ENCODE data around the gene MTERF4.

MTERF4 gene

DNA sequence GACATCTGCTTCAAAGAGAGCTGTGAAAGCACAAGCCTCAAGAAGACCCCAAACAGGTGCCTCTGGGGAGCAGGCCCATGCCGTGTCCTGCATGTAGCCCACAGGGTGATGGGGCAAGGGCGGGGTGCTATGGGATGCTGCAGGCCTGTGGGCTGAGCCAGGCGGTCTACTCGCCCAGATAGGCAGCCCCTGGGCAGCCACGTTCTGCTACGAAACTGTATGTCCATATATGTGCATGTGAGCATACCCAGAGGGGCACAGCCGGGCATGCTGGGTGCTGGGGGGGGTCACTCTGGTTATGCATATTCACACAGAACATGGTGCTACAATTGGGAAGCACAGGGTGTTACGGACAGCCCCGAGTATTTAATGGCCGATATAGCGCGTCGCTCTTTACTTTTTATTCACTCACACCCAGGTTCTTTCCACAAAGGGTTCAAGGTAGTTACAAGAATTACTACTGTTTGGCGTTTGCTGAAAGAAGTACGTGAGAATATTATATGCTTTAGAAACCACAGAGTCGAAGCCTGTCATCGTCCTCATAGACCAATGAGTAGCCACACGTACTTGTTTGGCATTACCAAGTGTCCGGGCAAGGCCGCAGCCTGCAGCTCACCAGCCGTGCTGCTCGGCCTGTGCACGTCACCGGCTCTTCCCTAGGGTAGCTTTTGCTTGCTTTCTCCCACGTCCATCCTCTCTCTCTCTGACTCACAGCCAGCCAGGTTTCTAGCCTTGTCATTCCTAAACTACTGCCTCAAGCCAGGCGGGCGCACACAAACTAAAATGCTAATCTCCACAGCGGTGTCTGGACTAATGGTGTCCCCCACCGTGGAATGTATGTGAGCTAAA, 14.4 kb downstream of the MTERF4 start:
- no peak for DNase-seq

DNA sequence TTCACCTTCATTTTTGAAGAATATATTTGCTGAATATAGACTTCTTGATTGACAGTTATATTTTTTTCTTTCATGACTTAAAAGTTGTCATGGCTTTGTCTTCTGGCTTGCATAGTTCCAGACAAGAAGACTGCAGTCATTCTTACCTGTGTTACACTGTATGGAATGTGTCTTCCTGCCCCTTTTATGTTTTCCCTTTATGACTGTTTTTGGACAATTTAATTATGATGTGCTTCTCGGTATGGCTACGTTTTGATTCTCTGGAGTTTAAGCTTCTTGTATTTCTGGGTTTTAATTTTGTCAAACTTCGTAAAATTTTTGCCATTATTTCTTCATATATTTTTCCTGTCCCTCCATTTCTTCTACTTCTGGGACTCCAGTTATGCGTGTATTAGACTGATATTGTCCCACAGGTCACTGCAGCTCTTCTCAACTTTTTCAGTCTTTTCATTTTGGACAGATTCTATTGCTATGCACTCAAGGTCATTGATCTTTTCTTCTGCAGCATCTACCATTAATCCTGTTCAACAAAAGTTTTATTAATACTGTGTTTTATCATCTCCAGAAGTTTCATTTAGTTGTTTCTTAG, 17.1 kb downstream of the MTERF4 start:
- DNase-seq: no peak

DNA sequence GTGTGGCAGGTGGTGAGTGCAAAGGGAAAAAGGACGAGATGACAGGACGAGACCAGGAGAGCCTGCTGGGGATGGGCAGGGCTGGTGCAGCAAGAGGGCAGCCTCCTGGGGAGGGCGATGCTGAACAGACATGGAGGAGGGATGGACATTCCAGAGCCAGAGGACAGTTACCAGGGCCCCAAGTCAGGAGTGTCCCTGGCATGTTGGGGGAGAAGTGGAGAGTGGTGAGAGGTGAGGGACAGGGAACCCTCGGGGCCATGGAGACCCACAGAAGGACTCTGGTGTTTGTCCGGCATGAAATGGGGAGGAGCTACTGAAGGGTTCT, 19.0 kb downstream of the MTERF4 start:
- no peak for DNase-seq

DNA sequence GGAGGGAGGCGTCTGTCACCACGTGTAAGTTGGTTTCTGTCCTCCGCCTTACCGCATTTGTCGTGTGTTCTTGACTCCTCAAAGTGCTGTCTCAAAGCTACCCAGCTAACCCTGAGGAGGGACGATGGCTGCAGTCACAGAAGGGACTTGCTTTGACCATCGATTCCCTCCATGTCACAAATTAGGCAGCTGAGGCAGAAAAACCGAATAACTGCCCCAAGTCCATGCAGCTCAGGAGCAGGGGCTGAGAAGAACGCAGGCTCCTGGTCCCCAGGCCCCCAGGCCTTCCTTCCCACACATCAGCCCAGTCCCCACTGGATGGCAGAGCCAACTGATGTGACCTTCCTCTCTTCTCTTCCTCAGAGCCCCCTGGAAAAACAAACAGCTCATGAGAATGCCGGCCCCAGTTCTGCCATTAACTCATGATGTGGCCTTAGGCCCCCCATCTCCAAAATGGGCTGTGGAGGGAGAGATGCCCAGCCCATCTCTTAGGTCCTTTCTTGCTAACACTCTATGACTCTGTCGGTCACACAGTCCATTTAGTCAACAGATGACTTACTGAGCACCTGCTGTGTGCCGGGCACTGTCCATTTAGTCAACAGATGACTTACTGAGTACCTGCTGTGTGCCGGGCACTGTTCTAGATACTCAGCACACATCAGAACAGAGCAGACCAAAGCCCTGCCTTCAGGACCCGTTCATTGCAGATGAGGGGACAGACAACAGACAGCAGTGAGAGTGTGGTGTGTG, 19.6 kb downstream of the MTERF4 start:
- DNase-seq: no peak

DNA sequence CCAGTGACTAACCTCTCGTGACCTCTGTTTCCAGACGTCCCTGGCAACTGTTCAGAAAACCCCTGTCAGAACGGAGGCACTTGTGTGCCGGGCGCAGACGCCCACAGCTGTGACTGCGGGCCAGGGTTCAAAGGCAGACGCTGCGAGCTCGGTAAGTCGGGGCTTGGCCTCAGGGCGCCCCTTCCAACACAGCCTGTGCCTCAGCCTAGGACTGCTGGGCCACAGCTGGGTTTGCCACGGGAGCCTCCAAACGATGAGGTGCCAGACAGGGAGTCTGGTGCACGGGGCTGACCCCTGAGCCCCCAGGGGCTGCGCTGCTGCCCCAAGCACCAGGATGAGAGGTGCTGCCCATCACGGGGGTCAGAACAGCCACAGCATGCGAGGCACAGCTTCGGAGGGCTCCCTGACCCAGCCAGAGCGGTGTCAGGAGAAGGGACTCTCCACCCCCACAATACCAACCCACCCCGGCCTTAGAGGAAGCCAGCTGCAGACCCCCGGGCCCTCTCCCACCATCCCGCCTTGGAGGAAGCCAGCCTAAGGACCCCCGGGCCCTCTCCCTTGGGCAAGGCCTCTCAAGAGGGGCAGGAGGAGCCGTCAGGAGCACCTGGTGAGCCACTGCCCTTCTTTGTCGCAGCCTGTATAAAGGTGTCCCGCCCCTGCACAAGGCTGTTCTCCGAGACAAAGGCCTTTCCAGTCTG, 20.3 kb downstream of the MTERF4 start:
- no peak for DNase-seq

DNA sequence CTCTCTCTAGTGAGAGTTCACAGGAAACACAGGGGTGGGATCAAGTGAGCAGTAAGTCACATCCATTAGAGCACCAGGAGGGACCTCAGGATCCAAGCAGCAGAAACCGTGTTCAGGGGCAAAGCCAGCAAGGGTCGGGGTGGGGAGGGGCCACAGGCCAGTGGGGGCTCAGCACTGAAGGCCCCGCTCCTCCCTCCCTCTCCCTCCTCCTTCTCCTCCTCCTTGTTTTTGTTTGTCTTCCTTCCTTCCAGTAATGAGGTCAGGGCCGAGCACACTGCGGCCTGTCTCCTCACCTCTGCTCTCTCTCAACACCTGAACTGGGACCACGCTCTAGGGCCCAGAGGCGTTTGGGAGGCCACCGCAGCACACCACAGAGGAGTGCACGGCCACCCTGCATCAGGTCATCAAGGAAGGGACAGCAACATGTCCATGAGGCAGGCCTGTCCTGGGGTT, 20.9 kb downstream of the MTERF4 start:
- no peak for DNase-seq

DNA sequence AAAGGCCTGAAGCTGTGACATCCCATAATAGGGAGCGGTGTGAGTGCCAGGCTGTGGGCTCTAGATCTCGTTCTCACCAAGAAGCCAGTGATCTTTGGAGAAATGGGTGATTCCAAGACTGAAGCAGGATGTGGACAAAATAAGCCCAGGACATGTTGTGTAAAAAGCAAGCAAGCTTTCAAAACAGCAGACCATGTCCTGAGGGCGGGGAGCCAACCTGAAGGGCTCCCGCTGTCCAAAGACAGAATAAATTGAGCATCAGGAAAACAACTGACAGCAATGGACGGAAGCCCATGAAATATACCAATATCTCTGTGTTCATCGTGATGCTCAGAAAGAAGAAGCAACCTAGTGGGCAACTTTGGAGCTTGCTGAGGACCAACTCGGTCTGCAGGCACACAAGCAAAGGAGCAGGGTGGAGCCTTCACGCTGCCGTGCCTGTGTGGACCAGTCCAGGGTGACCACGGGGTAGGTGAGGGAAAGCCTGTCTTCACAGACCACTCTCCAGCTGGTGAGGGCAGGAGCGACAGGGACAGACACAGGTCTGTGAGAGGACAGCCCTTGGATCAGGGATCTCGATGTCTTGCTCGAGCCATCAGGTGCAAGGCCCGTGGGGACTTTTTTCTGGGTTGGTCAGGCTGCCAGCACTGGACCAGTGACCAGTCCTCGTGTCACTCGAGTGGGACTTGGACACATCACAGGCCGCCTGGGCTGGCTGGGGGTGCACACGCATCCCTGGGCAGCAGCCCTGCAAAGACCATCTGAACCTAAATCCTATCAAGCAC, 21.5 kb downstream of the MTERF4 start:
- no peak for DNase-seq

DNA sequence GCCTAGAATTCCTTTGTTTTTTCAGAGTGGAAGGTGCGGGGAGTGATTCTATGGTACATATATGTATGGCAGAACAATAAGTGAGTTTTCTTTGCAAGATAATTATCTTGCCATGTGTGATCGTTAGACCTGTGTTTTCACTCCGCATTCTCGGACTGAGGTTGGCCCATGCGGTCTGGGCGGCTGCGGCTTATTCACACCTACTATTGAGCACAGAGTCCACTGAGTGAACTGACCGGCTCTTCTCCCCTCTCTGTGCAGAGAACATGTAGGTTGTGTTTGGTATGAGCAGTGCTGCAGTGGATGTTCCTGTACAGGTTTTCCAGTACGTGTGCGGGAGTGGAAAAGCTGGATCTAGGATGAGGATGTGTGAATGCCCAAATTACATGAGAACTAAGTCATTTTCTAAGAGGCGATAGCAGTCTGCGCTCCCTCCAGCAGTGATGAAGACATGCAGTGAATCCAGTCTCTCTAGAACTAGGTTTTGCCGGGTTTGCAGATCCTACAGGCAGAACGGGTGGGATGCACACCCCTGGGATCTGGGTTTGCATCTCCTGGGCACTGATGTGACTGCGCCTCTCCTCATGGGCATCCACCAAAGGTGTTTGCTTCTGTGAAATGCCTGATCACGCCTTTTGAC, 27.1 kb downstream of the MTERF4 start:
- no peak for DNase-seq

DNA sequence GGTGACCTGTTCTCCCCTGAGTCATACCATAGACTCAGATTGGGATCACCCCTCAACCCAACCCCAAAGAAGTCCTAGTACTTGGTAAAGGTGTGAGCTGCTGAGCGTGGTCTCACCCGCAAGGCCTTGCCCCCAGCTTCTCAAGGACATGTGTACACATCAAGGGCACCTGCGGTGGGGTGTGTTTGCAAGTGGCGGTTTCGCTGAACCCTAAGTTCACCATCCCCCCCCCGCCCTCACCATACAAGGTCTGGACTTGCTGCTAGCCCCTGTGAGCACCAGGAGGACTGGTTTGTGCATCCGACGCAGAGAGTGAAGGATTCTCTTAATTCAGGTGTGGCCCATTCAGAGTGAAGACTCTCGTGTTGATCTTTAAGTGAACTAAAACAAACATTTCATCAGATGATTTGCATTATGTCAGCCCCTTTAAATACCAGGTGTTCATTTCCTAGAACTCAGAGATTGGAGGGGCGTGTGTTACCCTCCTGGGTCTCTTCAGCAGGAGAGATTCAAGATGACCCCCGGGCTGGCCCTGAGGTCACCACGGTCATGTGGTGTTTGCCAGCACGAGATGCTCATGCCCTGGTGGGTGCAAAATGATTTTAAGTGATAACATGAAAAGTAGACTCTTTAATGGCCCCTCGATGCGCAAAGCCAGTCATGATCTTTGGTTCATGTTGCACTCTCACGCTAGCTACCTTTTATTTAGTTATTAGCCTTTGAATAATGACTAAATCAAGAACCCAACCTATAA, 27.8 kb downstream of the MTERF4 start:
- DNase-seq: no peak

DNA sequence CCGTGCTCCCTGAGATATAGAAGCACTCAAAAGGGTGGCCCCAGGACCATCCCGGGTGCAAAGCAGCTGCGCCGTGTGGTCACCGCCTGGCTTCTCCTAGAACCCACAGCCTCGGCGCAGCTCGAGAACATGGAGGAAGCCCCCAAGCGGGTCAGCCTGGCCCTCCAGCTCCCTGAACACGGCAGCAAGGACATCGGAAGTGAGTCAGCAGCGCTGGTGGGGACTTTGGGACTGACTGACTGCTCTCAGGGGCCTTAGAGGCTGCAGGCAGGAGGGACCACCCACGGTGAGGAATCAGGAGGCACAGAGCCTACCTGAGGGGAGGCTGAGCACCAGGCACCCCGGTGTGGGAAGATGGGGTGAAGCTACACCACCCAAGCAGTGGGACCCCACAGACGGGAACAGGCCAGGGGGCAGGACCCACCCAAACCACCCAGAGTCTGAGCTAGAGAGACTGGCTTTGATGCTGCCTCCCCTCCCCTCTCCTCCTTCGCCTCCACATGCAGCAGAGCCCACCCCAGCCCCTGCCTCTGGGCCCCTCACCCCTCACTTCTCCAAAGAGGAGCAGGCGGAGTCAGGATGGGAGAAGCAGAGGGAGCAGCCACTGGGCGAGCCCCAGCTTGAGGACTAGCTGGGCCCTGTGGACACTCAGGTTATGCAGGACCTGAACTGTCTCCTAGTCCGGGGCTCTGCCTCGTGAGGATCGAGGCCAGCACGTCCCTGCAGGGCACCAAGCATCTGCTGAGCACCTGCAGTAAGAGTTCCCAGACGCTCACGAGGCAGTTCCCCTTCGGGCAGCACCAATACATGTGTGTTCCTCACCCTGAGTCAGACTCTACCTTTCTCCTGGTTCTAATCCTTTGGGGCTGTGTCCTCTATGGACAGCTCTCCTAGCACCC, 28.7 kb downstream of the MTERF4 start:
- DNase-seq: no peak

DNA sequence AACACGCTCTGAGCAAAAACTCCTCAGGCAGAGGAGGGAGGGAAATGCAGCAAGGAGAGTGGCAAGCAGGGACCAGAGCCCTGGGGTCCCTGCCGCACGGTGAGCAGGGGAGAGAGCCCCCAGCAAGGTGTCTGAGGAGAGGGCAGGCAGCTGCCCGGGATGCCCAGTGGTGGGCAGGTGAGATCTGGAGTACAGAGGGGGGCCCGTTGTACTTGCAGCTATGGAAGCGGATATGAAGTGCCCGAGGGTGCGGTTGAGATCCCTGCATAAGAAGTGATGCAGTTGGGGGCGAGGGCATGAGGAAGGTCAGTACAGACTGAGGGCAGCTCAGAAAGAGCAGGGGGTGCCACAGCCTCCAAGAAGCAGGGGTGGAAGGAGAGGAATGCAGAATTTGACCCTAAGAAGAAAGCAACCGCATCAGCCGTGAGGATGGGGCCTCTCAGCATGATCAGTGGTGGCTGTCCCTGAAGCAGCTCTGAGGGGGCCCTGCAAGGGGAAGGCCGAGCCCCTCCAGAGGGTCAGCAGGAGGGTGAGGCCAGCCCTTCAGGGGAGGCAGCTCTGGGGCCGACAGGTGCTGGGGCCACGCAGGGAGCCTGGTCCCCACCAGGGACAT, 29.4 kb downstream of the MTERF4 start:
- no peak for DNase-seq

DNA sequence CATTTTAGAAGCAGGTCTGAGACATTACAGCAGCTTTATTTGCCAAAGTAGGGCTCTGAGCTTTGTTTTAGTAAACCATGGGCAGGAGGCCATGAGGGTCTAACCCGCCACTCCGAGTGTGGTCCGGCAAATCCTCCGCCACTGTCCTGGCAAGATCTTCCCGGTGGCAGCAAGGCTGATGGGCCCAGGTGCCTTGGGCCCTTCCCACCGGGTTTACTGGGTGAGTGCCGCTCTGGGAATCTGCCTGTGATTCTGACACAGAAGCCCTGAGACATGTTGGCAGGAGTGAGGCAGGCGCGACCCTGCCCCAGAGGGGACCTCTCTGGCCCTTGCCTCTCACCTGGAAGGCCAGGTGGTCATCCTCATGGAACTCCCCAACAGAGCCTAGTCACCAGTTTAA, 29.9 kb downstream of the MTERF4 start:
- DNase-seq: no peak

DNA sequence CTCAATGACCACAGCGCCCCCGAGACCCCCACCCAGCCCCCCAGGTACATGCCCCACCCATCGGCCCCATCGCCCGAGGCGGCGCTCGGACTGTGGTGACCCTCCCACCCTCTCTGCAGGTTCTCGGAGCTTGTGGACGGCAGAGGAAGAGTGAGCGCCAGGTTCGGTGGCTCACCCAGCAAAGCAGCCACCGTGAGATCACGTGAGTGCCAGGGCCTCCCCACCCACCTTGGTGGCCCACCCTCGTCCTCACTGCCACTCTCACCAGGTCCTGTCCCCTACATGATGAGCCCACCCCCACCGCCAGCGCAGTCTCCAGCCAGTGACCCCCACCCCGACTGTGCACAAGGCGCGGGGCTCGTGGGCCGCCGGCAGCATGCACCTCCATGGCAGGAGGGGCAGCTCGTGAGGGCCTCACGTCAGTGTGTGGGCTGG, 30.4 kb downstream of the MTERF4 start:
- no peak for DNase-seq

DNA sequence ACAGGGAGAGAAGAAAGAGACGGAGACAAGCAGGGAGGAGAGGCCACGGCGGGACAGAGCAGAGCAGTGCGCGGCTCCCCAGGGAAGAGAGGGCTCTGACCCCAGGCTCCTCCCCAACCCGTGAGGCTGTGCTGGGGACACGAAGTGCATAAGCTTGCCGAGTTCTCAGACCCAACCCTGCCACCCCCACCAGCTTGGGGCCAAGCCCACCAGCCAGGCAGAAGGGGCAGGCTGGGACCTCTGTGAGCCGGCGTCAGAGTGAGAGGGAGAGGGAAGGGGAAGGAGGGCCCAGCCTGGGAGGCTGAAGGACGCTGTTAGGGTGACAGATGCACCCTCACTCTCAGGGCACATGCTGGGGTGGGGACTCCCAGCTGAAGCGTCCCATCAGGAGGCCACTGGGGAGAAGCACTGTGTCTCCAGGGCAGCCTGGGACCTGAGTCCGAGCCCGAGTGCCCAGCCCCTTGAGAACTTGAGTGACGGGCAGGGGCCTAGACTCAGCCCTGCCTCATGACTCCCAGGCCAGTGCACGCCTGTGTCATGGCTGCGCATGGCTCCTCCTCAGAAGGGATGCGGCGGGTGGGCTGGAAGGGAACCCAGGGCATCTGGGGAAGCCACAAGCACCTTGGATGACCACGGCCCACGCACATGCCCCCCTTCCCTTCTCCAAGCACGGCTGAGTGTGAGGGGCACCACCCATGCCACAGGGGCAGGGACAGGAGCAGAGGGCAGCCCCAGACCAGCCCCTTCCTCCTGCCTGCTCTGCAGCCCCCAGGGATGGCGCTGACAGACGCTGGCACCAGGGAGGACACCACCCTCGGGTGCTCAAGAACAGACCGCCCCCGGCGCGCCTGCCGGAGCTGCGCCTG, 31.0 kb downstream of the MTERF4 start:
- no peak for DNase-seq

DNA sequence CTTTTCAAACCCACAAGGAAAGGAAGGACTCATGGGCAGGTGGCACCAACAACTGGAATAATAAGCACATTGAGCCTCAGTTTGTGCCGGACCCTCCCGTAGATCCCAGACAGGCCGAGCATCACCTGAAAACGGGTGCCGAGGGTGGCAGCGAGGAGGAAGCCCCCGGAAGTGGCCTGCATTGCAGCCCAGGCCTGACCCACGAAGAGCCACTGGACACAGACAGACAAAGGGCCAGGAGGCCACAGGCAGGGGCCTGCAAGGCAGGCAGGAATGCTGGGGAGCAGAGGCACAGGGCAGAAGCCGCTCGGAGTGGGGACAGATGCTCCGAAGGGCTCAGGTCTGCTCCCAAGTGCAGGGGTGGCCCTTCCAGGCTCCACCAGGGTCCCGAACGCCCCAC, 31.7 kb downstream of the MTERF4 start:
- DNase-seq: no peak

DNA sequence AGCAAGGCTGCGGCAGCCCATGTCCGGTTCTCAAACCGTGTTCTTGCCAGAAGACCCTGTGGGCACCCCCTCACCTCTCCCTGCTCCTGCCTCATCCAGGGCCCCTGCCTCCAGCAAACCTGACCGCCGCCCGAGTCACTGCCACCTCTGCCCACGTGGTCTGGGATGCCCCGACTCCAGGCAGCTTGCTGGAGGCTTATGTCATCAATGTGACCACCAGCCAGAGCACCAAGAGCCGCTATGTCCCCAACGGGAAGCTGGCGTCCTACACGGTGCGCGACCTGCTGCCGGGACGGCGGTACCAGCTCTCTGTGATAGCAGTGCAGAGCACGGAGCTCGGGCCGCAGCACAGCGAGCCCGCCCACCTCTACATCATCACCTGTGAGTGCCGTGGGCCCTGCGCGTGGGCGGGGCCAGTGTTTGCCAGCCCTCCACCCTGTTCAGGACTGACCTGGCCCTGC, 32.2 kb downstream of the MTERF4 start:
- DNase-seq: no peak

DNA sequence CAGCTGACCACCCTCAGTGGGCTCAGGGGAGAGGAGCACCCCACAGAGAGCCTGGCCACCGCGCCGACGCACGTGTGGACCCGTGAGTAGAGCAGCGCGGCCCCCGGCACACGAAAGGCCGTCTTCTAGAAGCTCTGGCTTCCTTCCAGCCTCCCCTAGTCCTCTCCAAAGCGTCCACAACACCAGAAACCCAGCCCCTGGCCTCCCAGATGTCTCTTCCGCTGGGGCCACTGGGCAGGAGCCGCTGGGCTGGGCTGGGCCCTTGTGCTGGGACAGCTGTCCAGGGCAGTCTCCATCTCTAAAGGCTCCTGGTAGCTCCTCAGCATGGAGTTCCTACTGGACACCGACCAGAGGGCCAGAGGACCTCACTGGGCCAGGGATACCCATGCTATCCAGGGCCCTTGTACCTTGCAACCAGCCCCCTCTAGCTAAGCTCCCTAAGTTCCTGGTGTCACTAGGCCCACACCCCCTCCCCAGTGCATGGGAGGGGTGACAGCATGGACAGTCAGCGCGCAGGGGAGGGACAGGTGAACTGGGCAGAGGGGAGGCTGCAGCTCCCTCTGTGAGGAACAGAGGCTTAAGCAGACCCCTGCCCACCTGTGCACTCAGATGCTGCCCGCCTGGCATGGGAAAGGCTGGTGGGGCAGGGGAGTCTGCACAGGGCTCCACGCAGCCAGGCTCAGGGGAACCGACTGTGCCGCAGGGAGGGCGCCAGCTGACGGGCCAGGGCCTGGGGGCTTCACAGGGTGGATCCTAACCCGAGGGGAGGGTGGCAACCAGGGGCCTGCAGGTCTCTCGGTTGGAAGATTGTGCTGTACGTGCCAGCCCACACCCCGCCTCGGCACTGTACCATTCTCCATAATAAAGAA, 32.9 kb downstream of the MTERF4 start:
- no peak for DNase-seq
